HepG2 (cell line): ENCODE results near the gene OSBPL2. TPM values are rescaled to one million over a fixed set of nuclear protein-coding genes. Genes with fewer than 3 reads are reported as not detected.

Experiments
- microRNA-seq: library from miRNA; unstranded; fragments of <30 nt; microRNA quantifications from one replicate; pipeline ENCODE4, GENCODE V29; 2020
- polyA plus RNA-seq, 8 experiments: library from polyadenylated mRNA; depleted of rRNA in 3 of 8; stranded (reverse) in 7 of 8; unstranded in 1 of 8; fragments of >200 nt; fragmentation: Illumina TruSeq in 4 of 8; extraction: Trizol in 4 of 8; gene quantifications; 2 replicates each; pipeline versions ENCODE4 v1.2.1 to v1.2.3, GENCODE V29; 2011 to 2016; ENCODE audit warnings: low read depth in 4 of 8, missing spikeins in 1 of 8, mixed read lengths in 1 of 8; ENCODE audit not compliant: insufficient read depth in 1 of 8
- total RNA-seq, 5 experiments: library from RNA; depleted of rRNA; stranded (reverse); fragments of >200 nt; fragmentation: Illumina TruSeq; extraction: Trizol; gene quantifications; 2 replicates each; pipeline ENCODE4 v1.2.3, GENCODE V29; 2016; ENCODE audit warnings: low read depth in 1 of 5

The OSBPL2 gene
- total and polyA plus RNA-seq, 2 of the 13 experiments (the other 11 are each of a cell fraction or from before 2014, with no cell fraction given) = 18.5 to 37.4 TPM

Small RNAs within 50 kb of the gene (microRNA-seq; reads per million reads assigned to microRNA genes)
- gene MIR4758 = 2.6 reads per million, percentile 16 among the genes with 10 or more reads in this experiment

Other genes with a start within 250 kb of the OSBPL2 start
- 12.0 and 12.2 TPM in 2 replicates for gene TAF4, start 172.6 kb upstream of the OSBPL2 start, total RNA-seq (2016; rRNA removed; fragmentation: Illumina TruSeq; extraction: Trizol)
- gene TAF4, start 172.6 kb upstream of the OSBPL2 start, polyA plus RNA-seq (2011; rRNA removed) = 5.9 and 6.6 TPM in 2 replicates
- gene LSM14B, start 116.0 kb upstream of the OSBPL2 start, total RNA-seq (2016; rRNA removed; fragmentation: Illumina TruSeq; extraction: Trizol) = 77.7 and 79.2 TPM in 2 replicates
- 43.3 and 50.4 TPM in 2 replicates for gene LSM14B, start 116.0 kb upstream of the OSBPL2 start, polyA plus RNA-seq (2011; rRNA removed)
- 531 and 639 TPM in 2 replicates for gene PSMA7, start 95.1 kb upstream of the OSBPL2 start, total RNA-seq (2016; rRNA removed; fragmentation: Illumina TruSeq; extraction: Trizol)
- 571 and 631 TPM in 2 replicates for gene PSMA7, start 95.1 kb upstream of the OSBPL2 start, polyA plus RNA-seq (2011; rRNA removed)
- 15.3 and 17.8 TPM in 2 replicates for gene SS18L1, start 94.8 kb upstream of the OSBPL2 start, total RNA-seq (2016; rRNA removed; fragmentation: Illumina TruSeq; extraction: Trizol)
- gene SS18L1, start 94.8 kb upstream of the OSBPL2 start, polyA plus RNA-seq (2011; rRNA removed) = 27.6 and 32.0 TPM in 2 replicates
- gene MTG2, start 55.5 kb upstream of the OSBPL2 start, total RNA-seq (2016; rRNA removed; fragmentation: Illumina TruSeq; extraction: Trizol) = 31.3 and 37.8 TPM in 2 replicates
- 20.4 and 22.5 TPM in 2 replicates for gene MTG2, start 55.5 kb upstream of the OSBPL2 start, polyA plus RNA-seq (2011; rRNA removed)
- gene HRH3, start 18.2 kb upstream of the OSBPL2 start, total RNA-seq (2016; rRNA removed; fragmentation: Illumina TruSeq; extraction: Trizol) = 0.10 and 0.18 TPM in 2 replicates
- not detected in 2 replicates for gene HRH3, start 18.2 kb upstream of the OSBPL2 start, polyA plus RNA-seq (2011; rRNA removed)
- gene ADRM1, start 64.5 kb downstream of the OSBPL2 start, total RNA-seq (2016; rRNA removed; fragmentation: Illumina TruSeq; extraction: Trizol) = 143 and 154 TPM in 2 replicates
- 92.9 and 106 TPM in 2 replicates for gene ADRM1, start 64.5 kb downstream of the OSBPL2 start, polyA plus RNA-seq (2011; rRNA removed)
- gene LAMA5, start 128.8 kb downstream of the OSBPL2 start, total RNA-seq (2016; rRNA removed; fragmentation: Illumina TruSeq; extraction: Trizol) = 28.5 and 44.7 TPM in 2 replicates
- gene LAMA5, start 128.8 kb downstream of the OSBPL2 start, polyA plus RNA-seq (2011; rRNA removed) = 21.0 and 22.7 TPM in 2 replicates
- 2,584 and 2,647 TPM in 2 replicates for gene RPS21, start 148.6 kb downstream of the OSBPL2 start, total RNA-seq (2016; rRNA removed; fragmentation: Illumina TruSeq; extraction: Trizol)
- gene RPS21, start 148.6 kb downstream of the OSBPL2 start, polyA plus RNA-seq (2011; rRNA removed) = 9,925 and 11,063 TPM in 2 replicates
- 9.7 and 10.2 TPM in 2 replicates for gene CABLES2, start 168.8 kb downstream of the OSBPL2 start, total RNA-seq (2016; rRNA removed; fragmentation: Illumina TruSeq; extraction: Trizol)
- 5.2 and 5.9 TPM in 2 replicates for gene CABLES2, start 168.8 kb downstream of the OSBPL2 start, polyA plus RNA-seq (2011; rRNA removed)
- 0.46 and 0.86 TPM in 2 replicates for gene RBBP8NL, start 189.0 kb downstream of the OSBPL2 start, total RNA-seq (2016; rRNA removed; fragmentation: Illumina TruSeq; extraction: Trizol)
- 0.69 and 0.82 TPM in 2 replicates for gene RBBP8NL, start 189.0 kb downstream of the OSBPL2 start, polyA plus RNA-seq (2011; rRNA removed)
- gene GATA5, start 237.5 kb downstream of the OSBPL2 start, total RNA-seq (2016; rRNA removed; fragmentation: Illumina TruSeq; extraction: Trizol) = 0.20 and 0.39 TPM in 2 replicates
- gene GATA5, start 237.5 kb downstream of the OSBPL2 start, polyA plus RNA-seq (2011; rRNA removed) = 0.12 and 0.18 TPM in 2 replicates